GM12878 (cell line): ENCODE data around the gene CFAP99.

ENCODE experiments used
- CREM ChIP-seq: IDR thresholded peaks from 2 replicates; pipeline ENCODE4 v1.6.1; 2014; ENCODE audit warnings: antibody characterized with exemption, low read depth
- POLR2A ChIP-seq: IDR thresholded peaks from 2 replicates; pipeline ENCODE4 v1.6.1; 2011; ENCODE audit warnings: low read depth, mild to moderate bottlenecking, low read length
- TF ChIP-seq, protein P1 (sequence below): IDR thresholded peaks from 2 replicates; pipeline ENCODE4 v1.6.1; 2012; ENCODE audit warnings: mild to moderate bottlenecking, low read depth, low read length

DNA sequence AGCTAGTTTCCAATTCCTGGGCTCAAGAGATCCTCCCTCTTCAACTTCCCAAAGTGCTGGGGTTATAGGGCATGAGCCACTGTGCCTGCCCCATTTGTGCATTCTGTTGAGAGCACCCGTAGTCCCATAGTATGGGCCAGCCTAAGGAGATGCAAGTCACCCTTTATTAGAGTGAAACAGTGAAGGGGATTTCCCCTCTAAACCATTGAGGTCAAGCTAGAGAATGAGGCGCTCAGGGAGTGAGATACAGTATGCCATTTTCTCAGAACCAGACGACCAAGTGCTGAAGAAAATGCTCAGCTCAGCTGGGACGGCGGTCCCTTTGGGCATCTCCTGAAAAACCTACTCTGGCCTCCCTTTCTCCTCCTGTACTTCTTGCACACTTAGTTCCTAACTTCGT, 68.9 kb downstream of the CFAP99 start:
- TF ChIP-seq CREM (no peak), POLR2A (no peak)
- TF ChIP-seq, protein P1, sequence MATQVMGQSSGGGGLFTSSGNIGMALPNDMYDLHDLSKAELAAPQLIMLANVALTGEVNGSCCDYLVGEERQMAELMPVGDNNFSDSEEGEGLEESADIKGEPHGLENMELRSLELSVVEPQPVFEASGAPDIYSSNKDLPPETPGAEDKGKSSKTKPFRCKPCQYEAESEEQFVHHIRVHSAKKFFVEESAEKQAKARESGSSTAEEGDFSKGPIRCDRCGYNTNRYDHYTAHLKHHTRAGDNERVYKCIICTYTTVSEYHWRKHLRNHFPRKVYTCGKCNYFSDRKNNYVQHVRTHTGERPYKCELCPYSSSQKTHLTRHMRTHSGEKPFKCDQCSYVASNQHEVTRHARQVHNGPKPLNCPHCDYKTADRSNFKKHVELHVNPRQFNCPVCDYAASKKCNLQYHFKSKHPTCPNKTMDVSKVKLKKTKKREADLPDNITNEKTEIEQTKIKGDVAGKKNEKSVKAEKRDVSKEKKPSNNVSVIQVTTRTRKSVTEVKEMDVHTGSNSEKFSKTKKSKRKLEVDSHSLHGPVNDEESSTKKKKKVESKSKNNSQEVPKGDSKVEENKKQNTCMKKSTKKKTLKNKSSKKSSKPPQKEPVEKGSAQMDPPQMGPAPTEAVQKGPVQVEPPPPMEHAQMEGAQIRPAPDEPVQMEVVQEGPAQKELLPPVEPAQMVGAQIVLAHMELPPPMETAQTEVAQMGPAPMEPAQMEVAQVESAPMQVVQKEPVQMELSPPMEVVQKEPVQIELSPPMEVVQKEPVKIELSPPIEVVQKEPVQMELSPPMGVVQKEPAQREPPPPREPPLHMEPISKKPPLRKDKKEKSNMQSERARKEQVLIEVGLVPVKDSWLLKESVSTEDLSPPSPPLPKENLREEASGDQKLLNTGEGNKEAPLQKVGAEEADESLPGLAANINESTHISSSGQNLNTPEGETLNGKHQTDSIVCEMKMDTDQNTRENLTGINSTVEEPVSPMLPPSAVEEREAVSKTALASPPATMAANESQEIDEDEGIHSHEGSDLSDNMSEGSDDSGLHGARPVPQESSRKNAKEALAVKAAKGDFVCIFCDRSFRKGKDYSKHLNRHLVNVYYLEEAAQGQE: no peak
